PC-9 (cell line): ENCODE measurements around the gene PRLR. TPM values are rescaled to one million over a fixed set of nuclear protein-coding genes. Genes with fewer than 3 reads are reported as not detected.
A peak's percentile ranks its signal among the peaks of the same experiment; 100 is the strongest.

Source experiments
- BruUV-seq: library from RNA; stranded (reverse); fragments of 400-500 nt; replicated peaks from 2 replicates; lab custom pipeline; 2021; lab: Mats Ljungman, UMichigan
- CTCF ChIA-PET: fragments of 300-600 bp; sonication (Branson Sonifier 250); formaldehyde crosslinking; loops from one replicate; lab custom pipeline; 2022; ENCODE audit warnings: antibody characterized with exemption; lab: Charles Lee
- POLR2A ChIA-PET: fragments of 300-600 bp; sonication (Branson Sonifier 250); formaldehyde crosslinking; loops from one replicate; lab custom pipeline; 2022; ENCODE audit warnings: antibody characterized with exemption; ENCODE audit not compliant: unreplicated experiment; lab: Charles Lee
- DNase-seq, 2 experiments: peaks; one replicate each; pipeline versions ENCODE4 v3.0.0 to v3.0.0-alpha.2; 2015 to 2022; ENCODE audit warnings: mixed read lengths in 1 of 2
- H2AFZ ChIP-seq: fragments of 200-600 bp; sonication (generic); 2 replicates; pipeline ENCODE4 v1.8.1; 2017; ENCODE audit warnings: antibody characterized with exemption
- H3F3A ChIP-seq: fragments of 200-600 bp; sonication (generic); 2 replicates; pipeline ENCODE4 v1.8.1; 2017; ENCODE audit warnings: antibody characterized with exemption, mild to moderate bottlenecking, low read depth; ENCODE audit not compliant: insufficient read depth
- H3K27ac ChIP-seq: fragments of 200-600 bp; sonication (generic); 2 replicates; pipeline ENCODE4 v1.6.1; 2016; ENCODE audit warnings: mixed run types
- H3K27me3 ChIP-seq: fragments of 200-600 bp; sonication (generic); 2 replicates; pipeline ENCODE4 v1.6.1; 2016; ENCODE audit warnings: low read depth, mixed run types; ENCODE audit not compliant: insufficient read depth
- H3K36me3 ChIP-seq: fragments of 200-600 bp; sonication (generic); 2 replicates; pipeline ENCODE4 v1.6.1; 2016; ENCODE audit warnings: low read depth, mixed run types
- H3K4me1 ChIP-seq: fragments of 200-600 bp; sonication (generic); replicated peaks from 2 replicates; pipeline ENCODE4 v1.6.1; 2016; ENCODE audit warnings: mixed run types; ENCODE audit not compliant: insufficient read depth
- H3K4me2 ChIP-seq: fragments of 200-600 bp; sonication (generic); 2 replicates; pipeline ENCODE4 v1.6.1; 2017; ENCODE audit warnings: mixed run types
- H3K4me3 ChIP-seq: fragments of 200-600 bp; sonication (generic); 2 replicates; pipeline ENCODE4 v1.6.1; 2016; ENCODE audit warnings: mixed run types
- H3K79me2 ChIP-seq: fragments of 200-600 bp; sonication (generic); 2 replicates; pipeline ENCODE4 v1.6.1; 2017; ENCODE audit warnings: low read depth, mixed run types
- H3K9me2 ChIP-seq: fragments of 200-600 bp; sonication (generic); 2 replicates; pipeline ENCODE4 v1.8.1; 2017; ENCODE audit warnings: mild to moderate bottlenecking; ENCODE audit not compliant: insufficient read depth
- H3K9me3 ChIP-seq: fragments of 200-600 bp; sonication (generic); 2 replicates; pipeline ENCODE4 v1.8.1; 2016; ENCODE audit warnings: low read depth; ENCODE audit not compliant: insufficient read depth
- H4K20me1 ChIP-seq: fragments of 200-600 bp; sonication (generic); 2 replicates; pipeline ENCODE4 v1.8.1; 2017; ENCODE audit not compliant: insufficient read depth
- CTCF ChIP-seq: fragments of 200-600 bp; sonication (generic); conservative IDR thresholded peaks from 2 replicates; pipeline ENCODE4 v1.6.1; 2017; ENCODE audit warnings: mixed run types, antibody characterized with exemption, mild to moderate bottlenecking, moderate library complexity
- EZH2 ChIP-seq: fragments of 200-600 bp; sonication (generic); IDR thresholded peaks from 2 replicates; pipeline ENCODE4 v1.8.0; 2017; ENCODE audit warnings: antibody characterized with exemption, low read depth
- intact Hi-C: fragments of 100-400 bp; cut with micrococcal nuclease; formaldehyde crosslinking; loops from one replicate; pipeline ENCODE4 v1.10.0; 2022; ENCODE audit not compliant: unreplicated experiment
- total RNA-seq: library from RNA; stranded (reverse); gene quantifications from 2 replicates; pipeline ENCODE4 v1.2.3, GENCODE V29; 2021

PRLR gene
- total RNA-seq, 1 experiment from 2014 or later, result not detected

GRCh38 chr5:35023391-35024178 is 206.7 kb downstream of the PRLR start:
- intact Hi-C loops, result no loop called here
- Histone ChIP-seq H3K4me3 (no peak overlapping the region), H3K4me1 (no peaks in the 10 kb centered on the region), H3K79me2 (no peaks in the 10 kb centered on the region), H3K9me3 (no peaks in the 10 kb centered on the region), H3K27me3 (peaks cover 51% of the 10 kb centered on the region), H3K27ac (no peak overlapping the region), H4K20me1 (no peaks in the 10 kb centered on the region), H2AFZ (no peak overlapping the region), H3F3A (no peaks in the 10 kb centered on the region), H3K9me2 (no peaks in the 10 kb centered on the region), H3K4me2 (no peak overlapping the region), H3K36me3 (no peaks in the 10 kb centered on the region)
- BruUV-seq, result no TSS peak
- TF ChIP-seq CTCF (no peak), EZH2 (no peak)
- POLR2A ChIA-PET, result interaction anchor here (0.7 kb wide), 1 partner anchor 34 kb away, joined by 8 read pairs; no protein-coding TSS in a partner anchor
- CTCF ChIA-PET, result interaction anchor here (0.6 kb wide), 1 partner anchor 40 kb away, joined by 4 read pairs; no protein-coding TSS in a partner anchor
- DNase-seq, result peak in 1 of 2 experiments; percentile 20

- no TSS peak for BruUV-seq
- POLR2A ChIA-PET, result no interaction called here
- Histone ChIP-seq H3K4me2 (no peak overlapping the region), H3K4me3 (no peak overlapping the region), H3F3A (no peaks in the 10 kb centered on the region), H3K36me3 (no peaks in the 10 kb centered on the region), H3K4me1 (no peaks in the 10 kb centered on the region), H3K27ac (no peak overlapping the region), H3K79me2 (no peaks in the 10 kb centered on the region), H3K27me3 (peaks cover 59% of the 10 kb centered on the region), H2AFZ (no peak overlapping the region), H3K9me3 (no peaks in the 10 kb centered on the region), H4K20me1 (no peaks in the 10 kb centered on the region), H3K9me2 (no peaks in the 10 kb centered on the region)
- no peak for DNase-seq
- CTCF ChIA-PET, result no interaction called here
- TF ChIP-seq EZH2 (no peak), CTCF (no peak)
- intact Hi-C loops, result no loop called here
Observed at GRCh38 chr5:35016174-35017051, 213.9 kb downstream of the PRLR start.

GRCh38 chr5:35015063-35015462 is 215.2 kb downstream of the PRLR start:
- DNase-seq, result no peak
- no peaks in the 10 kb centered on the region for H4K20me1 ChIP-seq
- H3F3A ChIP-seq, result no peaks in the 10 kb centered on the region
- H3K27me3 ChIP-seq, result peaks cover 70% of the 10 kb centered on the region
- H3K9me2 ChIP-seq, result no peaks in the 10 kb centered on the region
- H3K79me2 ChIP-seq, result no peaks in the 10 kb centered on the region
- ChIA-PET POLR2A (no interaction called here), CTCF (no interaction called here)
- intact Hi-C loops, result no loop called here
- no peak overlapping the region for H3K4me3 ChIP-seq
- H2AFZ ChIP-seq, result no peak overlapping the region
- H3K36me3 ChIP-seq, result no peaks in the 10 kb centered on the region
- no peak for TF ChIP-seq EZH2
- TF ChIP-seq CTCF, result no peak
- BruUV-seq, result no TSS peak
- no peak overlapping the region for H3K4me2 ChIP-seq
- H3K27ac ChIP-seq, result no peak overlapping the region
- no peaks in the 10 kb centered on the region for H3K9me3 ChIP-seq
- no peaks in the 10 kb centered on the region for H3K4me1 ChIP-seq
